ENCODE results near the gene NOBOX.
"Not testable (repeated sequence)": the region's sequence is repeated elsewhere in the genome, so short reads cannot be mapped to it uniquely, and the experiment has no call there.

Gene NOBOX

DNA sequence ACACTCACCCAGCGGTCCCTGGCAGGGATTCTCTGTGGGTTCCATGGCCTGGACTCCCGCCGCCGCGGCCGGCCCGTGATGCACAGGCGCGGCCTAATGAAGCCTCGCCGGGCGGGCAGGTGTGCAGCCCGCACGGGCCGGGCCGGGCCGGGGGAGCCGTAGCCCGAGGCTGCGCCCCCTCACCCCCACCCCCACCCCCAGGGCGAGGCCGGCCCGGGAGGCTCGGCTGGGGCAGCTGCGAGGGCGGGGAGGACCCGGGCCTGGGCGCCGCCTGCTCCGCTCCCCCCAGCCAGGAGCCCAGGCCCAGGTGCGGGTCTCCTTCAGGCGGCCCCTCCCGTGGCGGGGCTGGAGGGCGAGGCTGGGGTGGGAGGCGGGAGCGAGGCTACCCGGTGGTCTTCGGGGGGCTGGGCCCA is at the start of gene NOBOX:
Gene NOBOX (minus strand): TSS at position 45 of the 413 bp plus-strand sequence.
- DNase-seq = no peak

GRCh38 chr7:144452064-144452463 is 48.6 kb upstream of the NOBOX start:
- DNase-seq = no peak

- DNase-seq = no peak
Observed at GRCh38 chr7:144445590-144445989, 42.1 kb upstream of the NOBOX start.

GRCh38 chr7:144439717-144440205 is 36.3 kb upstream of the NOBOX start:
- DNase-seq = peak; percentile 83

DNA sequence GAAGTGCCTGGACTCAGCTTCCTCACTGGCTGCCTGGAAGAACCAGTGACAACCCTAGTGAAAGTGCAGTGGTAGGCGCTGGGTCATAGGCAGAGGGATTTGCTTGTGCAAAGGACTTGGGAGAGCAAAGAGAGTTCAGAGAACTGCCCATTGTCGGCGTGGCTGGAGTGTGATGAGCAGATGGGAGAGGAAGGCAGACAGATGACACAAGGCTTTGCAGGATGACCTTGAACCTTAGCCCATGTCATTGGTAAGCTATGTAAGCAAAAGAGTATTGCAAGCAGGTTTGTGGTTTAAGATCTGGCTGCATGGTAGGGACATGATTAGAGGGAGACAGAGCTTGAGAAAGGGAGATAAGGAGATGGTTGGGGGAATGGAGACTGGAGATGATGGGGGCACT is 35.3 kb upstream of the NOBOX start:
- DNase-seq = no peak

DNA sequence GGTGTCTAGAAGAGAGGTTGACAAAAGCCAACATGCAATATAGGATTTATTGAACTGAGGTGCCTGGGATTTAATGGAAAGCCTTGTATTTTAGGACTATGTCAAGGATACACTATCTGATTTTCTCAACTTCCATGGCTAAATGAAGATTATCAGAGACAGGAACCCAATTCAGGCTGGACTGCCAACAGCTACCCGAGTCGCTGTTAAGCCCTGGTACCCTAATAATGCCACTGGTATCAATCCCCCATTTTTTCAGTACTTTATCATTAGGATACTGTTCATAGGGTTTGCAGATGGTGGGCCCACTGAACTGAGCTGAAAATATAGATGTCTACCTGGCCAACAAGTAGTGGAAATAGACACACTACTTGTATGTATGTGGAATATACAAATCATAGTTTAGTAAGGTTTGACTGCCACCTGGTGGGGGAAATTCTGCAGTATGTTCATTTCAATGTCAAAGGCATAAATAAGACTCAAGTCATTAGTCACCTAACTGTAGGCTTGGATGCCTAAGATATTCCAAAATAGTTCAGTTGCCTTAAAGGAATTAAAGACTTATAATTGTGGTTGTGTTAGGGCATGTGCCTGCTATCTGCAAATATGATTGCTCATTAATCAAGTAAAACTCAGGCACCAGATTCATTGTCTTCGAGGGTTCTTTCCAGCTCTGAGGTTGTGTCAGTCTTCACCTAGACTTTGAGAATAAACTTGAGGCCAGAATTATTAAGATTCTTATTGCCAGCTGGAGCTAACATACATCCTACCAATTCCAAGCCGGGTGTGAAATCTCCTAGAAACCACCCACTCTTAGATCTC is 34.1 kb upstream of the NOBOX start:
- peak; percentile 62 for DNase-seq

DNA sequence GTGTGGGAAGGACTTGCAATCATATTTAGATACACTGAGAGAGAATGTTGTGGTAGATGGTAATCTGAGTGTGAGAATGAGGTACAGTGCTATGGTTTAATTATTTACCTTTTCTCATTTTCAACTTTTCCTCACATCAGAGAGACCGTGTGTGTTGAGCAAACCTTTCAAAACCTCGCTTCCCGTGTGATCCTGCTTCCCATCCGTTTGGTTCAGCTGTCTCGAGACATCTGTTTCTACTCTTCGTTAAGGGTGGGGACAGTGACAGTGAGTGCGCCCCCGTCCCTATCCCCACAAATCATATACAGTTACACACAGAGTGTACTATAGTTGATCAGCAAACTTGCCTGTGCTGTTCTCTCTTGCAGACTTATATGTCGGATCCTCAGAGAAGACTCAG is 33.0 kb upstream of the NOBOX start:
- DNase-seq = no peak

- no peak for DNase-seq
Observed at GRCh38 chr7:144428431-144428830, 24.9 kb upstream of the NOBOX start.

- DNase-seq = not testable (repeated sequence)
Observed at GRCh38 chr7:144427539-144427938, 24.0 kb upstream of the NOBOX start.

DNA sequence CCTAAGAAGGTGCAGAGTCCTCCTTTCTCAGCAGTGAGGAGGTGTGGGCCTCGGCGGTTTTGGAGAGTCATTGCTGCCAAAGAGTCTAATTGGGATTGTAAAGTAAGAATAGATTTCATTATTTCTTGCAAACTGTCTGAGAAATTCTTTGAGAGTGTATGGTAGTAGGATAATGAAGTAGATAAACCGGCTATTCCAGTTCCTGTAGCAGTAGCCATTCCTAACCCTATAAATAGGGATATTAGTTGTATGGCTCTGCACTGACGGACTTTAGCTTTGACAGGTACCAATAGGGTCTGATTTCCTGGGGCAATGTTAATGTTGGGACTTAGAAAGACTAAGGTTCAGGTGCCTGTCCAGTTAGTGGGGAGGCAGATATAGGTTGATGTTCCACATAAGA is 15.4 kb upstream of the NOBOX start:
- not testable (repeated sequence) for DNase-seq

GRCh38 chr7:144416341-144416740 is 12.8 kb upstream of the NOBOX start:
- no peak for DNase-seq

DNA sequence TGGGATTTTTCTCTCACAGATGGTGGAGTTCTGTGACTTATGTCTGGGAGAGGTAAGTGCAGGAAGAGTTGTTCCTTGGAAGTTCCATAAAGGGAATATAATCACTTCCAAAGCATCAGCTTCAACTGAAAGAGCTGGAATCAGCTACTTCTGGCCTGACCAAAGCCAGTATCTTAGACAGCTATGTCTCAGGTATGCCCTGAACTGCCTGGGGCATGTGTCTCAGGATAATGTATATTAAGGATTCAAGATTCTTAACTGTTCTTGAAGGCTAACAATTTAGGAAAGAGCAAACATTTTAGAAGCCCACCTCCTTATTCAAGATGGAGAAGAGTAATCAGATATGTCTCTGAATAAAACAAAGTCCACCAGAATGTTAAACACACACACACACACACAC is 12.4 kb upstream of the NOBOX start:
- no peak for DNase-seq

DNA sequence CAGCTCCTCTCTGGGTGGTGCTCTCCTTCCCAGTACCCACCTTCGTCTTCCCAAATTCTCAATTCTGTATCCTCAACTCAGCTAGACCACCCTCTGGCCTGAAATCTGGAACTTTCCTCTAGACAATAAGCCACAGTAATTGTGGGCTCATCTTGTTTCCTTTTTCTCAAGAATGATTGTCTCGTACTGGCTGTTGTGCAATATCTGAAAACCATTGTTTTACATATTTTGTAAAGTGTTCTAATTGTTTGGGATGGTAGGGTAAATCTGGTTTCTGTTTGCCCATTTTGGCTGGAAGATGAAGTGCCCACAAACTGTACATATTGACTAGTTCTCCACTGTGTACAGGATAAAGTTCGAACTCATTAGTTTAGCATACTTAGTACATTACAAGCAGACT is 11.3 kb upstream of the NOBOX start:
- DNase-seq = no peak

- DNase-seq = no peak
Observed at GRCh38 chr7:144410441-144410840, 6.9 kb upstream of the NOBOX start.

- DNase-seq = no peak
Observed at GRCh38 chr7:144408121-144408520, 4.6 kb upstream of the NOBOX start.

DNA sequence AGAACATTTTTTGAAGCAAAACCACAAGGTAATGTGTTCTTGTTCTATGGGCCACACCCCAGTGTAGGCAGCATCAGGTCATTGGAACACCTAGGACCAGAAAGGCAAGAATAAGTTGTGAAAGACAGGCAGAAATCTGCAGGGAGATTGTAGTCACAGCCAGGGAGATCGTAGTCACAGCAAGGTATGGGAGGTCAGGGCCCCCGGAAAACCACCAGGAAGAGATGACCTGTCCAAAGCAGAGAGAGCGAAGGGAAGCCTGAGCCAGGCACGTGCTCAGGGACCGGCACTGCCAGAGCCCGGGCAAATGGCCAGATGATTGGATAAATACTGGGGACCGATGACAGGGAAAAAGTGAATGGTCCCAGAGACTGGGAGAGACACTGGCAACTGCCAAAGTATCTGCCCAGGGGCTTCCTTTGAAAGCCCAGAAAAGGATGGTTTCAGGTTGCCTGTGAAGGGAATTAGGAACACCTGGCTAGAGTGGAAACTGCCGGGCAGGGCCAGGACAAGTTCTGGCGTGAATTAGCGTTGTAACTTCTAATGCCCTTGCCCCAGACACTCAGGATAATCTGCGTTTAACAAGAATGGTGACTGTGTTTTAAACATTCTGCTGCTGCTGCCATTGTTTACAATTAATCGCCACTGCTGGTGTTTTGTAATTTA is 3.9 kb upstream of the NOBOX start:
- DNase-seq = no peak

DNA sequence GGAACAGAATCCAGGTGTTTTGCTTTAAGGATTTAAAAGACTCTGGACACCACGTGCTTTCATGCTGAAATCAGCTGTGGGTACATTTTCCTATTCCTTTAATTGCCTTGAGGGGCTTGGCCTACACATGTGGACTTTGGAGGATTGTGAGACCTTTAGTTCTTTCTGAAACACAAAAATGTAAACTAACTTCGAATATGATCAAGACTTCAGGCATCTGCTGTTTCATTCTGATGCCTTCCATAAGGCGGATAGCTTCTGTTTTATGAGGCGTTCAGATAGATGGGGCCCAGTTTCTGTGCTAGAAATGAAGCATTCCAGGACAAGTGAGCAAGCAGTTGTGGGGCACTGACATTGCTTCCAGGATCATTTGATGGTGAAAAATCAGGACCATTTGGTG is 1.5 kb upstream of the NOBOX start:
- no peak for DNase-seq

DNA sequence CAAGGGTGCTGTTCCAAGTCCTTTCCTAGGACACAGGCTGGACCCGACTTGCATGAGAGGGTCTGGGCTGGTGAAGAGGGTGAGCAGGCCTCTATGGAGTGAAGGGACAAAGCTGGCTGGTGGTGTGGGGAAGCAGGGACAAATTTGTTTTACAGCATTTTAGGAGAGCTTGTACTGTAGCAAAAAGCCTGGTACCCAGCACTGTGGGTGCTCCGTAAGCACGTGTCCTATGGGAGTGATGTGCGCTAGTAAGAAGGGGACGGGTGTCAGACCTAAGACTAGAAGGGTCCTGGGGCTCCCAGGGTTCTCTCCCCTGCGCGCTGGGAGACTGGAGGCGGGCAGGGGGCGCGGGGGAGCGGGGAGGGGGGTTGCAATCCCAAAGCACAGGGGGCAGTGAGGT is 391 bp downstream of the NOBOX start:
- DNase-seq = no peak

DNA sequence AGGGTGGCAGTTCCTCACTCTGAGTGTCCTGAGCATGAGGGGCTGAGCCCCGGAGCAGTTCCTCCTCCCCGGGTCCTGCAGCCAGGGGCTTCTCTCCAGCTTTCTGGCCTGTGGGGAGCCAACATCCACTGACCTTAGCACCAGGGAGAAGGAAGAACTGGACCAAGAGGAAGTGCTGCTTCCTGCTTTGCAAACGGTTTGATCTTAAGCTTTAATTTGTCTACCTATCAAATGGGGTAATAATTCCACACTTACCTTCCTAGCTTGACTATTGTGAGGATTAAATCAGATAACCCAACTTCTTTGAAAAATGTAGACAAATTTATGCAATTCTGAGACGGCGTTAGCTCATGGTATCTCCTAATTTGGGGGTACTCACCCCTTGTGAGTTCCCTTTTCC is 2.0 kb downstream of the NOBOX start:
- no peak for DNase-seq

DNA sequence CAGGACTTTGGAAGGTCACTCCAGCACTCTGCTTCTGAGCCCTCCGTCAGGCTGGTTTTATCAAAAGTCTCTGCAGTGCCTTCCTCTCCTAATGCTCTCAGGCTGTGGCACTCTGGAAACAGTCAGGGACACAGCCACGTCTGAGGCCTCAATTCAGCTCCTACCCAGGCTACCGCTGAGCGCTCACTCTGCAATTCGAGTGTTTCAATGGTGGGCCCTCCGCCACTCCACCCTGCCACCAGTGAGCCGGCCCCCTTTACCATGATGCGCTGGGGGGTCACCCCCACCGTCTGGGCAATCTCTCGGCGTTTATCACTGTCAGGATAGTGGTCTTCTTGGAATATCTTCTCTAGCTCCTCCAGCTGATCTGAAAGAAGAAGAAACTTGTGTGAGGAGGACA is 3.5 kb downstream of the NOBOX start:
- DNase-seq = no peak

GRCh38 chr7:144398911-144399310 is 4.6 kb downstream of the NOBOX start:
- no peak for DNase-seq

DNA sequence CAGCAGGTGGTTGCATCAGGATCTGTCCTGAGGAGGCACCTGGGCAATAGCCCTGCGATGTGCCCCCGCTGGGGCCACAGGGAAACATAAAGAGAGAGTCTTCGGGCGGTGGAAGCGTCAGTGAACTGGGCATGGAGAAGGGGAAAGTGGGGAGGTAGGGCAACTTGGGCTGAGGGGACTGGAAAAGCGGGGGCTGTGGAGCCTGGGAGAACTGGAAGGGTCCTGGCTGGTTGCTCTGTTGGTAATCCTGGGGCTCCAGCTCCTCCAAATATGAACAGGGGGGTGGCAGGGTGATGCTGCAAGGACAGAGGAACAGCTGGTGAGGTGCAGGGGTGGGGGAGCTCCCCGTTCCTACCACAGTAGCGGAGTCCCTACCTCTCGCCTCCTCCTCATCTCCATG is 5.2 kb downstream of the NOBOX start:
- no peak for DNase-seq

DNA sequence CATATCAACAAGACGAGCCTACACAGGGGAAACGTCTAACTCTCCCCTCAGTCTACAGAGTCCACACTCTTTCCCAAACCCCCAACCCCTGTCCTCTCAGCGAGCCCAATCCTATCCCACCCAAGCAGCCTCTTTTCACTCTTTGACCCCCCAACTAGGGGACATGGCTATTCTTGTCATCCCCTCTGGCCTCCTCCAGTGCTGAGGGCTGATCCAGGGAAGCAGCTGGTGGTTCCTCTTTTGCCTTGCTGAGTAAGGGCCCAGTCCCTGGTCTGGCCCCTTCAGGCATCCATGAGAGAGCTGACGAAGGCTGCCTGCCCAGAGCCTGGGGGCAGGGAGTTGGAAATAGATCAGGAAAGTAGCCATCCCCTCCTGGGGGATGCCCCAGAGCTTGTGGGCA is 6.4 kb downstream of the NOBOX start:
- no peak for DNase-seq

- DNase-seq = peak; percentile 9
Observed at GRCh38 chr7:144391823-144392255, 11.7 kb downstream of the NOBOX start.

Measured in COR-L47 (cell line).